ENCODE data around the gene CD248. TPM values are rescaled to one million over a fixed set of nuclear protein-coding genes. Genes with fewer than 3 reads are reported as not detected.
A peak's percentile ranks its signal among the peaks of the same experiment; 100 is the strongest.

Gene CD248, protein sequence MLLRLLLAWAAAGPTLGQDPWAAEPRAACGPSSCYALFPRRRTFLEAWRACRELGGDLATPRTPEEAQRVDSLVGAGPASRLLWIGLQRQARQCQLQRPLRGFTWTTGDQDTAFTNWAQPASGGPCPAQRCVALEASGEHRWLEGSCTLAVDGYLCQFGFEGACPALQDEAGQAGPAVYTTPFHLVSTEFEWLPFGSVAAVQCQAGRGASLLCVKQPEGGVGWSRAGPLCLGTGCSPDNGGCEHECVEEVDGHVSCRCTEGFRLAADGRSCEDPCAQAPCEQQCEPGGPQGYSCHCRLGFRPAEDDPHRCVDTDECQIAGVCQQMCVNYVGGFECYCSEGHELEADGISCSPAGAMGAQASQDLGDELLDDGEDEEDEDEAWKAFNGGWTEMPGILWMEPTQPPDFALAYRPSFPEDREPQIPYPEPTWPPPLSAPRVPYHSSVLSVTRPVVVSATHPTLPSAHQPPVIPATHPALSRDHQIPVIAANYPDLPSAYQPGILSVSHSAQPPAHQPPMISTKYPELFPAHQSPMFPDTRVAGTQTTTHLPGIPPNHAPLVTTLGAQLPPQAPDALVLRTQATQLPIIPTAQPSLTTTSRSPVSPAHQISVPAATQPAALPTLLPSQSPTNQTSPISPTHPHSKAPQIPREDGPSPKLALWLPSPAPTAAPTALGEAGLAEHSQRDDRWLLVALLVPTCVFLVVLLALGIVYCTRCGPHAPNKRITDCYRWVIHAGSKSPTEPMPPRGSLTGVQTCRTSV
- total RNA-seq, result 10 to 100 TPM in 1 of 2 donors, 1 to 10 TPM in 1; 7.6 to 10.7 TPM

GRCh38 chr11:66316849-66317251, at the start of gene CD248:
Gene CD248, minus strand, starts transcription at chr11:66317044. Its CDS starts 17 bp downstream, at chr11:66317027.
- Histone ChIP-seq H3K36me3 (no peaks in the 10 kb centered on the region), H3K27ac (peak within 1 kb of the TSS; percentile 78 to 90), H3K9me3 (no peaks in the 10 kb centered on the region), H3K4me3 (peak within 1 kb of the TSS; percentile 33 to 58), H3K4me1 (peaks cover 0 to 61% of the 10 kb centered on the region in 2 donors), H3K27me3 (no peaks in the 10 kb centered on the region)
- DNase-seq (ENCODE audit: low spot score), result no peak
- TF ChIP-seq, protein P1, sequence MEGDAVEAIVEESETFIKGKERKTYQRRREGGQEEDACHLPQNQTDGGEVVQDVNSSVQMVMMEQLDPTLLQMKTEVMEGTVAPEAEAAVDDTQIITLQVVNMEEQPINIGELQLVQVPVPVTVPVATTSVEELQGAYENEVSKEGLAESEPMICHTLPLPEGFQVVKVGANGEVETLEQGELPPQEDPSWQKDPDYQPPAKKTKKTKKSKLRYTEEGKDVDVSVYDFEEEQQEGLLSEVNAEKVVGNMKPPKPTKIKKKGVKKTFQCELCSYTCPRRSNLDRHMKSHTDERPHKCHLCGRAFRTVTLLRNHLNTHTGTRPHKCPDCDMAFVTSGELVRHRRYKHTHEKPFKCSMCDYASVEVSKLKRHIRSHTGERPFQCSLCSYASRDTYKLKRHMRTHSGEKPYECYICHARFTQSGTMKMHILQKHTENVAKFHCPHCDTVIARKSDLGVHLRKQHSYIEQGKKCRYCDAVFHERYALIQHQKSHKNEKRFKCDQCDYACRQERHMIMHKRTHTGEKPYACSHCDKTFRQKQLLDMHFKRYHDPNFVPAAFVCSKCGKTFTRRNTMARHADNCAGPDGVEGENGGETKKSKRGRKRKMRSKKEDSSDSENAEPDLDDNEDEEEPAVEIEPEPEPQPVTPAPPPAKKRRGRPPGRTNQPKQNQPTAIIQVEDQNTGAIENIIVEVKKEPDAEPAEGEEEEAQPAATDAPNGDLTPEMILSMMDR (IDR thresholded peaks at IDR 0.05), result no peak

DNA sequence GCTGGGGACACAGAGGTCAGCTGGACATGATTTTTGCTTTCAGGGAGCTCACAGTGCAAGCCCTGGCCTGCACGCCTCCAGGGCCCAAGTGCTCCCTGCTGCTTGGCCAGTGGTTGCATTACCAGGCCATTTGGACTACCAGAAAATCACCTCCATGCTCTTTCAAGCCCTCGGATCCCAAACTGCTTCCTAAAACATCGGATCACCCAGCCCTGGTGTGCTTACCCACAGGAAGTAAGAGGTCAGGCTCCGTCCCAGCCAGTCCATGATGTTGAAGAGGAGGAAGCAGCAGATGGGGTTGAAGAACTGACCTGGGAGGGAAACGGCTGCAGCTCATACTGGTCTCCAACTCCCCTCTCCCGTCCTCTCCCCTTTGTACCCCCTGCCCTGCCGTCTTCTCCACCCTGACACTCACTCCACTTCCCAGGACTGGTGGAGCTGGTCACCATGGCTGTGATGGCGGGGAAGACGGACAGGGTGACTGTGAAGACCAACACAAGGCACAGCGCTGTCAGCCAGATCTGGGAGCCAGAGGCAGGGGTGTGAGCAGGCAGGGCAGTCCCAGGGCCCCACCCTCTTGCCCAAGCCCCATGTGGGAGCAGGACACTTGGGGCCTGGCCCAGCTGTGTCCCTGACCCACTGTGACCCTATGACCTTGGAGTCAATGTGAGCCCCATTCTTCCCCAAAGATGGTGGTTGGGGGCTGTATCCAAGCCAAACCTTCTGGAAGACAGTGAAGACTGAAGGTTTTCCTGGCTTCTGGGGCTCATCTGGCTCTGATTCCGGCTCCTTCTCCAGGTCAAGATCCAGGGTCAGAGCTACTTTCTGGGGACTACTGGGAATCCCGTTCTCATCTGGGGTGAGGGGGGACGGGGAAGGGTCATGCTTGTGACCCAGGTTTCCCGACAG, 49.1 kb upstream of the CD248 start:
- Histone ChIP-seq H3K36me3 (peaks cover 23% of the 10 kb centered on the region), H3K9me3 (no peaks in the 10 kb centered on the region), H3K27me3 (no peaks in the 10 kb centered on the region), H3K4me3 (no peak overlapping the region), H3K27ac (peak overlapping the region in 1 of 2 donors; percentile 6), H3K4me1 (peaks cover 0 to 40% of the 10 kb centered on the region in 2 donors)
- TF ChIP-seq, protein P1 (IDR thresholded peaks at IDR 0.05), result no peak
- DNase-seq (ENCODE audit: low spot score), result no peak

GRCh38 chr11:66365166-66365565, 48.3 kb upstream of the CD248 start:
- Histone ChIP-seq H3K36me3 (peaks cover 23% of the 10 kb centered on the region), H3K27ac (no peak overlapping the region)
- DNase-seq (ENCODE audit: low spot score), result no peak

DNA sequence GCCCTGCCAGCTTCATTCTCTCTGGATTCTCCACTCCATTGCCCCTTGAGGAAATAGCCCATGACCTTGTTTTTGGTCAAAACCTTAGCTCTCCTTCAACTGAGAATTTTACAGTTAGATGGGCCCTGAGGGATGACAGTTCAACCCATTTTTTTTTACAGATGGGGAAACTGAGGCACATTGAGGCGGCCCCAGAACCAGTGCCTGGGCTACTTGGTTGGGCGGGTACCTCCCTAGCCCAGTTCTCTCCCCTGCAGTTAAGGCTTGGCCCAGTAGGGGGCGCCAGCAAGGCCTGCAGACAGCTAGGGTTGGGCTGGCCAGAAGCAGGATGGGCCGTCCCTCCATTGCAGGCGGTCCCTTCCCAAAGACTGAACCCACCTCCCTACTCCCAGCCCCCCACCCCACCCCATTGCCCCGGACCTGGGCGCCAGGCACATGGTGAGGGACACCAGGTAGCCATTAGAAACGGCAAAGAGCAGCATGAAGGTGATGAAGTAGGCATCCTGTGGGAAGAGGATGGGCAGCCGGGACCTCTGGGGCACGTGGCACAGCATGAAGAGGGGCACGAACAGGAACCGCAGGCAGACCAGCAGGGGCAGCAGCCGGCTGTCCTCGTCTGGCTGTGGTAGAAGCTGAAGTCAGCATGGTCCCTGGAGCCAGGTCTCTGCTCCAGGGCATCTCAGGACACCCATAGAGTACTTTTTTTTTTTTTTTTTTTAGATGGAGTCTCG, 47.1 kb upstream of the CD248 start:
- no peaks in the 10 kb centered on the region for H3K27me3 ChIP-seq
- DNase-seq (ENCODE audit: low spot score), result no peak
- H3K36me3 ChIP-seq, result peaks cover 20% of the 10 kb centered on the region
- H3K9me3 ChIP-seq, result no peaks in the 10 kb centered on the region
- peaks cover 0 to 24% of the 10 kb centered on the region in 2 donors for H3K4me1 ChIP-seq
- TF ChIP-seq, protein P1 (IDR thresholded peaks at IDR 0.05), result peak; percentile 57 to 58
- H3K27ac ChIP-seq, result no peak overlapping the region
- no peak overlapping the region for H3K4me3 ChIP-seq

More at GRCh38 chr11:66365166-66365565, 48.3 kb upstream of the CD248 start:
- no peak overlapping the region for H3K4me3 ChIP-seq
- no peaks in the 10 kb centered on the region for H3K27me3 ChIP-seq
- H3K9me3 ChIP-seq, result no peaks in the 10 kb centered on the region
- TF ChIP-seq, protein P1 (IDR thresholded peaks at IDR 0.05), result no peak
- peaks cover 0 to 35% of the 10 kb centered on the region in 2 donors for H3K4me1 ChIP-seq

DNA sequence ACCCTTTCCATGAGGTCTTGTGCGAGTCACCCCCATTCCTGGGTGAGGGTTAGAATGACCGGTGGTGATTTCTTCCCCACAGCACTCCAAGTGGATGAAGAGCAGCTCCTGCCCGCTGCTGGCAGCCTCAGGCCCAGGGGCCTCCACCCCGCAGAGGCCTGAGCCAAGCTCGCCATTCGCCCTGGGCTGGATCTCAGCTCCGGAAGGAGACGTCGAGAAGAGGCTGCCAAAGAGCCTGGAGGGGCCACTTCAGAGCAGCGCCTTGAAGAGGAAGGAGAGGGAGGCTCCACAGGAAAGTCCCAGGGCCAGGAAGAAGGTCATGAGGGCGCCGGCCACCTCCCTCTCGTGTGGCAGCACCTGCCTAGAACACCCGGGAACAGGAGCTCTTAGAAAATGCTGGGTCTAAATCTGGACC, 46.4 kb upstream of the CD248 start:
- H3K27me3 ChIP-seq, result no peaks in the 10 kb centered on the region
- H3K4me1 ChIP-seq, result peaks cover 0 to 16% of the 10 kb centered on the region in 2 donors
- no peak overlapping the region for H3K27ac ChIP-seq
- no peak for DNase-seq (ENCODE audit: low spot score)
- H3K9me3 ChIP-seq, result no peaks in the 10 kb centered on the region
- no peak overlapping the region for H3K4me3 ChIP-seq
- peaks cover 12% of the 10 kb centered on the region for H3K36me3 ChIP-seq
- TF ChIP-seq, protein P1 (IDR thresholded peaks at IDR 0.05), result no peak
